ENCODE measurements around the gene CCT6B.

CCT6B gene

GRCh38 chr17:34886831-34887230, 74.4 kb downstream of the CCT6B start:
- DNase-seq (ENCODE audit: low read depth) = no peak

GRCh38 chr17:34885076-34885475, 76.2 kb downstream of the CCT6B start:
- no peak for DNase-seq (ENCODE audit: low read depth)

GRCh38 chr17:34884597-34884996, 76.7 kb downstream of the CCT6B start:
- no peak for DNase-seq (ENCODE audit: low read depth)

- no peak for DNase-seq (ENCODE audit: low read depth)
Measured at GRCh38 chr17:34883106-34884000, 77.9 kb downstream of the CCT6B start.

- no peak for DNase-seq (ENCODE audit: low read depth)
Measured at GRCh38 chr17:34879146-34879545, 82.1 kb downstream of the CCT6B start.

Measured in stimulated activated CD8-positive, alpha-beta memory T cell treated with anti-CD3 and anti-CD28 coated beads, Interleukin-15, amount 100 ng/mL, for 24 hours (primary cell).